Left lung (tissue), 10 donors: ENCODE measurements around the gene LIN28A. TPM values are rescaled to one million over a fixed set of nuclear protein-coding genes. Genes with fewer than 3 reads are reported as not detected.

Experiments
- ATAC-seq: fragments of 200-7000 bp; cut with Tn5 transposase; one replicate; pipeline ENCODE4 v1.9.1; 2020; ENCODE audit warnings: moderate library complexity
- DNase-seq, 4 donors: peaks; one replicate each; pipeline ENCODE4 v3.0.0-alpha.2; 2013 to 2020
- H3K27ac ChIP-seq, 2 donors: fragments of 200-600 bp; sonication (generic) in 1 of 2; one replicate each; pipeline versions ENCODE4 v1.5.0 to v1.8.0; 2020 to 2021
- H3K27me3 ChIP-seq, 2 donors: fragments of 200-600 bp; sonication (generic) in 1 of 2; one replicate each; pipeline versions ENCODE4 v1.5.0 to v1.8.0; 2020 to 2021
- H3K36me3 ChIP-seq, 2 donors: fragments of 200-600 bp; sonication (generic) in 1 of 2; one replicate each; pipeline versions ENCODE4 v1.5.0 to v1.8.0; 2020 to 2021
- H3K4me1 ChIP-seq, 2 donors: fragments of 200-600 bp; one replicate each; pipeline ENCODE4 v1.8.0; 2021
- H3K4me3 ChIP-seq, 2 donors: fragments of 200-600 bp; sonication (generic) in 1 of 2; one replicate each; pipeline versions ENCODE4 v1.5.0 to v1.8.0; 2020 to 2021; ENCODE audit warnings: mild to moderate bottlenecking in 1 of 2
- H3K9me3 ChIP-seq, 2 donors: fragments of 200-600 bp; sonication (generic) in 1 of 2; one replicate each; pipeline versions ENCODE4 v1.5.0 to v1.8.0; 2020 to 2021
- intact Hi-C, 2 donors: fragments of 100-400 bp; cut with DNase I; formaldehyde crosslinking; loops; one replicate each; pipeline versions ENCODE4 v1.11.2 to v1.14.2; 2022
- polyA plus RNA-seq, 6 donors: library from polyadenylated mRNA; unstranded; fragments of 120-200 nt; gene quantifications; one replicate each; pipeline ENCODE4 v1.2.1, GENCODE V29; 2013; ENCODE audit not compliant: insufficient read length in 6 of 6
- total RNA-seq, 2 donors: library from RNA; stranded (reverse); fragmentation: NEBNext Ultra II Directional; extraction: Animal tissue kit (Norgen Biotek cat#: 25700); gene quantifications; one replicate each; pipeline ENCODE4 v1.2.1, GENCODE V29; 2021
- TF ChIP-seq, protein P1 (sequence below), 2 donors: fragments of 200-600 bp; sonication (generic) in 1 of 2; IDR thresholded peaks; one replicate each; pipeline versions ENCODE4 v1.5.0 to v1.8.0; 2021; ENCODE audit warnings: antibody characterized with exemption in 2 of 2
- donor health status: DM: no; HTN: yes; CAD: no.
- donor health status: DM: no; HTN: no; CAD: no.

The LIN28A gene
- total and polyA plus RNA-seq, 8 donors = 0.06 to 0.11 (median 0.10) TPM; not detected in 2

GRCh38 chr1:26450908-26451307, 40.3 kb downstream of the LIN28A start:
- Histone ChIP-seq H3K4me1 (no peaks in the 10 kb centered on the region), H3K36me3 (peaks cover 0 to 96% of the 10 kb centered on the region in 2 donors), H3K27me3 (no peaks in the 10 kb centered on the region), H3K9me3 (no peaks in the 10 kb centered on the region), H3K27ac (no peak overlapping the region), H3K4me3 (no peak overlapping the region)
- intact Hi-C loops = no loop called here
- no peak for DNase-seq
- ATAC-seq = no peak
- TF ChIP-seq, protein P1, sequence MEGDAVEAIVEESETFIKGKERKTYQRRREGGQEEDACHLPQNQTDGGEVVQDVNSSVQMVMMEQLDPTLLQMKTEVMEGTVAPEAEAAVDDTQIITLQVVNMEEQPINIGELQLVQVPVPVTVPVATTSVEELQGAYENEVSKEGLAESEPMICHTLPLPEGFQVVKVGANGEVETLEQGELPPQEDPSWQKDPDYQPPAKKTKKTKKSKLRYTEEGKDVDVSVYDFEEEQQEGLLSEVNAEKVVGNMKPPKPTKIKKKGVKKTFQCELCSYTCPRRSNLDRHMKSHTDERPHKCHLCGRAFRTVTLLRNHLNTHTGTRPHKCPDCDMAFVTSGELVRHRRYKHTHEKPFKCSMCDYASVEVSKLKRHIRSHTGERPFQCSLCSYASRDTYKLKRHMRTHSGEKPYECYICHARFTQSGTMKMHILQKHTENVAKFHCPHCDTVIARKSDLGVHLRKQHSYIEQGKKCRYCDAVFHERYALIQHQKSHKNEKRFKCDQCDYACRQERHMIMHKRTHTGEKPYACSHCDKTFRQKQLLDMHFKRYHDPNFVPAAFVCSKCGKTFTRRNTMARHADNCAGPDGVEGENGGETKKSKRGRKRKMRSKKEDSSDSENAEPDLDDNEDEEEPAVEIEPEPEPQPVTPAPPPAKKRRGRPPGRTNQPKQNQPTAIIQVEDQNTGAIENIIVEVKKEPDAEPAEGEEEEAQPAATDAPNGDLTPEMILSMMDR (IDR thresholded peaks at IDR 0.05) = no peak

DNA sequence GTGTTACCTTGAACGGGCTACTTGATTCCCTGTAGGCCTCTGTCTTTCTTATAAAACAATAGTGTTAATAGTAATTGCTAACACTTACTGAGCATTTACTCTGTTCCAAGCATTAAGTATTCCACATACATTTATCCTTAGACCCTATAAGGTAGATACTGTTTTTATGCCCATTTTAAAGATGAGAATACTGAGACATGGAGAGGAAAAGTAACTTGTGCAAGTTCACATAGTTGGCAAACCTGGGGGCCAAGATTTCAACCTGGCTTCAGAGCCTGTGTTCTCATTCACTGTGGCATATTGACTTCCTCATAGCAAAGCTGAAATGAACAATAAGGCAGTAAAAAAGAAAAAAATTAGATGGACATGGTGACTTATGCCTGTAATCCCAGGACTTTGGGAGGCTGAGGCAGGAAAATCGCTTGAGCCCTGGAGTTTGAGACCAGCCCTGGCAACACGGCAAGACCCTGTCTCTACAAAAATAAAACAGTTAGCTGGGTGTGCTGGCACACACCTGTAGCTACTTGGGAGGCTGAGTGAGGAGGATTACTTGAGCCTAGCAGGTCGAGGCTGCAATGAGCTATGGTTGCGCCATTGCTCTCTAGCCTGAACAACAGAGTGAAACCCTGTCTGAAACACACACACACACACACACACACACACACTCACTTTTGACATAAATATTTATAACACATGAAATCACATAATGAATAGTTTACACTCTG, 42.0 kb downstream of the LIN28A start:
- no peak for ATAC-seq
- Histone ChIP-seq H3K27ac (no peak overlapping the region), H3K9me3 (no peaks in the 10 kb centered on the region), H3K4me3 (no peak overlapping the region), H3K27me3 (no peaks in the 10 kb centered on the region), H3K36me3 (peaks cover 0 to 92% of the 10 kb centered on the region in 2 donors), H3K4me1 (no peaks in the 10 kb centered on the region)
- TF ChIP-seq, protein P1 (IDR thresholded peaks at IDR 0.05) = no peak
- DNase-seq = no peak
- intact Hi-C loops = no loop called here

- TF ChIP-seq, protein P1 (IDR thresholded peaks at IDR 0.05) = no peak
- H3K4me1 ChIP-seq = no peaks in the 10 kb centered on the region
- ATAC-seq (no peak), DNase-seq (no peak)
- H3K4me3 ChIP-seq = no peak overlapping the region
- peaks cover 0 to 95% of the 10 kb centered on the region in 2 donors for H3K36me3 ChIP-seq
- H3K9me3 ChIP-seq = no peaks in the 10 kb centered on the region
- intact Hi-C loops = no loop called here
- H3K27me3 ChIP-seq = no peaks in the 10 kb centered on the region
- H3K27ac ChIP-seq = no peak overlapping the region
Observed at GRCh38 chr1:26459148-26459547, 48.5 kb downstream of the LIN28A start.

GRCh38 chr1:26459573-26460031, 49.0 kb downstream of the LIN28A start:
- no peaks in the 10 kb centered on the region for H3K4me1 ChIP-seq
- intact Hi-C loops = no loop called here
- no peak overlapping the region for H3K27ac ChIP-seq
- DNase-seq (no peak), ATAC-seq (no peak)
- no peaks in the 10 kb centered on the region for H3K9me3 ChIP-seq
- H3K27me3 ChIP-seq = no peaks in the 10 kb centered on the region
- peaks cover 0 to 95% of the 10 kb centered on the region in 2 donors for H3K36me3 ChIP-seq
- TF ChIP-seq, protein P1 (IDR thresholded peaks at IDR 0.05) = no peak
- no peak overlapping the region for H3K4me3 ChIP-seq

GRCh38 chr1:26468911-26469310, 58.3 kb downstream of the LIN28A start:
- ATAC-seq = no peak
- intact Hi-C loops = no loop called here
- peaks cover under 1 to 56% of the 10 kb centered on the region in 2 donors for H3K36me3 ChIP-seq
- no peak overlapping the region for H3K4me3 ChIP-seq
- H3K27me3 ChIP-seq = no peaks in the 10 kb centered on the region
- TF ChIP-seq, protein P1 (IDR thresholded peaks at IDR 0.05) = no peak
- no peaks in the 10 kb centered on the region for H3K9me3 ChIP-seq
- no peak overlapping the region for H3K27ac ChIP-seq
- peak in 1 of 4 donors; percentile 72 for DNase-seq
- peaks cover 16 to 33% of the 10 kb centered on the region in 2 donors for H3K4me1 ChIP-seq
